ENCODE results near the gene FMN1.

- no peak for TF ChIP-seq POLR2AphosphoS5 (IDR thresholded peaks at IDR 0.05)
- TF ChIP-seq POLR2A (IDR thresholded peaks at IDR 0.05) = no peak
- TF ChIP-seq, protein P1, sequence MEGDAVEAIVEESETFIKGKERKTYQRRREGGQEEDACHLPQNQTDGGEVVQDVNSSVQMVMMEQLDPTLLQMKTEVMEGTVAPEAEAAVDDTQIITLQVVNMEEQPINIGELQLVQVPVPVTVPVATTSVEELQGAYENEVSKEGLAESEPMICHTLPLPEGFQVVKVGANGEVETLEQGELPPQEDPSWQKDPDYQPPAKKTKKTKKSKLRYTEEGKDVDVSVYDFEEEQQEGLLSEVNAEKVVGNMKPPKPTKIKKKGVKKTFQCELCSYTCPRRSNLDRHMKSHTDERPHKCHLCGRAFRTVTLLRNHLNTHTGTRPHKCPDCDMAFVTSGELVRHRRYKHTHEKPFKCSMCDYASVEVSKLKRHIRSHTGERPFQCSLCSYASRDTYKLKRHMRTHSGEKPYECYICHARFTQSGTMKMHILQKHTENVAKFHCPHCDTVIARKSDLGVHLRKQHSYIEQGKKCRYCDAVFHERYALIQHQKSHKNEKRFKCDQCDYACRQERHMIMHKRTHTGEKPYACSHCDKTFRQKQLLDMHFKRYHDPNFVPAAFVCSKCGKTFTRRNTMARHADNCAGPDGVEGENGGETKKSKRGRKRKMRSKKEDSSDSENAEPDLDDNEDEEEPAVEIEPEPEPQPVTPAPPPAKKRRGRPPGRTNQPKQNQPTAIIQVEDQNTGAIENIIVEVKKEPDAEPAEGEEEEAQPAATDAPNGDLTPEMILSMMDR (IDR thresholded peaks at IDR 0.05) = no peak
Measured at GRCh38 chr15:32851572-32851971, 342.9 kb downstream of the FMN1 start.
